Endothelial cell of umbilical vein (primary cell): ENCODE data around the gene BICD2.

ENCODE experiments used
- CTCF ChIP-seq, 2 donors: IDR thresholded peaks; 1 replicate in 1 of 2; 2 replicates in 1 of 2; pipeline ENCODE4 v1.5.1; 2011; ENCODE audit warnings: low read length in 2 of 2, mild to moderate bottlenecking in 2 of 2, moderate library complexity in 2 of 2, control low read depth in 1 of 2, inconsistent platforms in 1 of 2, low read depth in 1 of 2; ENCODE audit not compliant: insufficient read depth in 1 of 2; ENCODE audit errors: extremely low read depth in 1 of 2
- EZH2 ChIP-seq: IDR thresholded peaks from 2 replicates; pipeline ENCODE4 v1.6.1; 2012; ENCODE audit warnings: borderline replicate concordance, low read depth, mild to moderate bottlenecking, moderate library complexity, low read length, inconsistent platforms; ENCODE audit not compliant: severe bottlenecking
- FOS ChIP-seq: IDR thresholded peaks from 2 replicates; pipeline ENCODE4 v1.6.1; 2011; ENCODE audit warnings: mild to moderate bottlenecking, low read length, moderate library complexity, borderline replicate concordance; ENCODE audit not compliant: insufficient read depth
- MAX ChIP-seq: IDR thresholded peaks from 2 replicates; pipeline ENCODE4 v1.6.1; 2011; ENCODE audit not compliant: insufficient read depth, insufficient read length
- POLR2A ChIP-seq: IDR thresholded peaks from 2 replicates; pipeline ENCODE4 v1.6.1; 2012; ENCODE audit warnings: low read depth, mild to moderate bottlenecking, control low read depth, low read length
- POLR2AphosphoS5 ChIP-seq: IDR thresholded peaks from 2 replicates; pipeline ENCODE4 v1.6.1; 2012; ENCODE audit warnings: low read depth, mild to moderate bottlenecking, control low read depth, low read length, moderate library complexity; ENCODE audit not compliant: insufficient read depth

- TF ChIP-seq CTCF (IDR thresholded peaks at IDR 0.05; ENCODE audit: extremely low read depth in 1 of 2, insufficient read depth in 1 of 2, low read depth in 1 of 2, low read length in 2 of 2) (no peak), EZH2 (no peak), MAX (no peak), POLR2AphosphoS5 (no peak), POLR2A (no peak), FOS (no peak)
These were observed 39.9 kb downstream of the BICD2 start for GRCh38 chr9:92724528-92725265.
